ENCODE results near the gene NNMT.

DNA sequence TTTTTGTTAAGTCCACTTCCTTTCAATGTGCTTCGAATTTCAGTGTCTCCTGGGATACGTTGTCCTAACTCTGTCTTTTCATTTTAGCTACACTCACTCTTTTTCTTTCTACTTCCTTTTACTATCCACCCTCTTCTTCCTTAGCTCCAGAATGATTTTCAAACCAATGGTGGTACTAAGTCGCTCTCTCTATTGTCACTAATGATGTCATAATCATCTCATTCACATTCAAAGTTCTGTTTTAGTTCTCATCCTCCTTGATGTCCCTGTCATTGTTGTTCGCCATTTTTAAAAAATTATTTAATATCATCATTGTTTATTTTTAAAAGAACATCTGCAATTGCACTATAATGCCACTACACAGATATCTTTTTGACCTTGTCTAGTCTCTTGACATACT, 47.3 kb downstream of the NNMT start:
- no peak for TF ChIP-seq EZH2 (IDR thresholded peaks at IDR 0.05; ENCODE audit: insufficient read depth, low read length)
- TF ChIP-seq, protein P1, sequence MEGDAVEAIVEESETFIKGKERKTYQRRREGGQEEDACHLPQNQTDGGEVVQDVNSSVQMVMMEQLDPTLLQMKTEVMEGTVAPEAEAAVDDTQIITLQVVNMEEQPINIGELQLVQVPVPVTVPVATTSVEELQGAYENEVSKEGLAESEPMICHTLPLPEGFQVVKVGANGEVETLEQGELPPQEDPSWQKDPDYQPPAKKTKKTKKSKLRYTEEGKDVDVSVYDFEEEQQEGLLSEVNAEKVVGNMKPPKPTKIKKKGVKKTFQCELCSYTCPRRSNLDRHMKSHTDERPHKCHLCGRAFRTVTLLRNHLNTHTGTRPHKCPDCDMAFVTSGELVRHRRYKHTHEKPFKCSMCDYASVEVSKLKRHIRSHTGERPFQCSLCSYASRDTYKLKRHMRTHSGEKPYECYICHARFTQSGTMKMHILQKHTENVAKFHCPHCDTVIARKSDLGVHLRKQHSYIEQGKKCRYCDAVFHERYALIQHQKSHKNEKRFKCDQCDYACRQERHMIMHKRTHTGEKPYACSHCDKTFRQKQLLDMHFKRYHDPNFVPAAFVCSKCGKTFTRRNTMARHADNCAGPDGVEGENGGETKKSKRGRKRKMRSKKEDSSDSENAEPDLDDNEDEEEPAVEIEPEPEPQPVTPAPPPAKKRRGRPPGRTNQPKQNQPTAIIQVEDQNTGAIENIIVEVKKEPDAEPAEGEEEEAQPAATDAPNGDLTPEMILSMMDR (IDR thresholded peaks at IDR 0.05; ENCODE audit: insufficient read depth, low read depth, low read length): no peak
